HepG2 (cell line): ENCODE results near the gene SKIL. TPM values are rescaled to one million over a fixed set of nuclear protein-coding genes. Genes with fewer than 3 reads are reported as not detected.

ENCODE experiments used
- ATAC-seq: fragments of 200-7000 bp; cut with Tn5 transposase; 3 replicates; pipeline ENCODE4 v1.9.1; 2020; ENCODE audit warnings: mild to moderate bottlenecking, moderate library complexity
- BruUV-seq: library from RNA; stranded (reverse); fragments of 400-500 nt; replicated peaks from 2 replicates; lab custom pipeline; 2021; lab: Mats Ljungman, UMichigan
- CTCF ChIA-PET: fragments of 300-600 bp; formaldehyde crosslinking; extraction: SDS; loops from one replicate; lab custom pipeline; 2021; ENCODE audit warnings: low total read pairs, inconsistent platforms, low intra/inter-chr PET ratio; lab: Yijun Ruan, JAX
- POLR2A ChIA-PET: fragments of 350-600 bp; sonication (Branson Sonifier 250); formaldehyde crosslinking; loops from one replicate; lab custom pipeline; 2020; ENCODE audit warnings: antibody characterized with exemption, inconsistent platforms; lab: Yijun Ruan, JAX
- DNase-seq: peaks from one replicate; pipeline ENCODE4 v3.0.0-alpha.2; 2015; ENCODE audit warnings: low spot score
- FAIRE-seq: peaks from 3 replicates; lab custom pipeline; 2011; peaks lifted over from hg19 to GRCh38; lab: Jason Lieb, UNC
- H2AFZ ChIP-seq: one replicate; pipeline ENCODE4 v1.6.1; 2011; ENCODE audit warnings: low read length, inconsistent platforms
- H3K27ac ChIP-seq: fragments of 300-600 bp; 3 replicates; pipeline ENCODE4 v1.8.0; 2011; ENCODE audit warnings: mixed run types, mild to moderate bottlenecking, mixed read lengths, low read length, inconsistent platforms; ENCODE audit not compliant: insufficient read depth; ENCODE audit errors: extremely low read length
- H3K27me3 ChIP-seq, 2 experiments: fragments of 200-600 bp in 1 of 2; 2 replicates in 1 of 2; 3 replicates in 1 of 2; pipeline versions ENCODE4 v1.6.0 to v1.8.0; 2011; ENCODE audit warnings: low read length in 2 of 2, mild to moderate bottlenecking in 2 of 2, moderate library complexity in 2 of 2, inconsistent platforms in 1 of 2; ENCODE audit not compliant: insufficient read depth in 2 of 2, control insufficient read depth in 1 of 2
- H3K36me3 ChIP-seq, 2 experiments: fragments of 200-600 bp in 1 of 2; replicated peaks in 1 of 2; 2 replicates in 1 of 2; 3 replicates in 1 of 2; pipeline versions ENCODE4 v1.5.1 to v1.8.0; 2011; ENCODE audit warnings: low read length in 2 of 2, inconsistent platforms in 1 of 2; ENCODE audit not compliant: insufficient read depth in 2 of 2, control insufficient read depth in 1 of 2
- H3K4me1 ChIP-seq: 2 replicates; pipeline ENCODE4 v1.5.1; 2012; ENCODE audit warnings: low read length, inconsistent platforms; ENCODE audit not compliant: insufficient read depth
- H3K4me2 ChIP-seq: 2 replicates; pipeline ENCODE4 v1.6.0; 2011; ENCODE audit warnings: low read depth, low read length, inconsistent platforms
- H3K4me3 ChIP-seq, 3 experiments: fragments of 200-600 bp in 1 of 3; sonication (generic), shearing (Covaris generic) in 1 of 3; replicated peaks in 1 of 3; 2 replicates each; pipeline ENCODE4 v1.5.1; 2011 to 2016; ENCODE audit warnings: low read length in 3 of 3, inconsistent platforms in 2 of 3, low read depth in 2 of 3, mild to moderate bottlenecking in 2 of 3, control low read depth in 1 of 3, mixed read lengths in 1 of 3; ENCODE audit not compliant: insufficient read depth in 1 of 3
- H3K79me2 ChIP-seq: one replicate; pipeline ENCODE4 v1.6.1; 2011; ENCODE audit warnings: low read length, inconsistent platforms; ENCODE audit not compliant: insufficient read depth
- H3K9ac ChIP-seq: 2 replicates; pipeline ENCODE4 v1.6.0; 2011; ENCODE audit warnings: mild to moderate bottlenecking, low read depth, low read length, inconsistent platforms; ENCODE audit not compliant: insufficient read depth
- H3K9me3 ChIP-seq: 2 replicates; pipeline ENCODE4 v1.5.1; 2012; ENCODE audit warnings: mild to moderate bottlenecking, low read length
- H4K20me1 ChIP-seq: 2 replicates; pipeline ENCODE4 v1.6.0; 2011; ENCODE audit warnings: inconsistent platforms, mild to moderate bottlenecking, low read length, moderate library complexity; ENCODE audit not compliant: insufficient read depth
- ATRX ChIP-seq: sonication (generic); formaldehyde crosslinking; IDR thresholded peaks from 2 replicates; pipeline ENCODE4 v1.4.0; 2020; ENCODE audit warnings: missing genetic modification reagents, borderline replicate concordance
- DMAP1 ChIP-seq: IDR thresholded peaks from 2 replicates; pipeline ENCODE4 v1.6.1; 2016
- MYC ChIP-seq: sonication (generic); formaldehyde crosslinking; IDR thresholded peaks from 2 replicates; pipeline ENCODE4 v1.9.0; 2021; ENCODE audit warnings: missing genetic modification reagents, borderline replicate concordance
- NR2F2 ChIP-seq: IDR thresholded peaks from 2 replicates; pipeline ENCODE4 v1.6.1; 2012; ENCODE audit warnings: low read depth, inconsistent platforms, borderline replicate concordance
- SNRNP70 ChIP-seq: fragments of 200-400 bp; formaldehyde crosslinking; IDR thresholded peaks from 2 replicates; pipeline ENCODE4 v1.6.1; 2017; ENCODE audit warnings: mild to moderate bottlenecking, low read depth, low read length, moderate library complexity
- ZNF326 ChIP-seq: sonication (generic); formaldehyde crosslinking; IDR thresholded peaks from 2 replicates; pipeline ENCODE4 v1.4.0; 2020; ENCODE audit warnings: missing genetic modification reagents, borderline replicate concordance
- ZNF333 ChIP-seq: sonication (generic); formaldehyde crosslinking; IDR thresholded peaks from 2 replicates; pipeline ENCODE4 v1.4.0; 2020; ENCODE audit warnings: mild to moderate bottlenecking, missing genetic modification reagents, borderline replicate concordance
- ZNF382 ChIP-seq: sonication (generic); formaldehyde crosslinking; IDR thresholded peaks from 2 replicates; pipeline ENCODE4 v1.5.0; 2020; ENCODE audit warnings: missing genetic modification reagents, mild to moderate bottlenecking, borderline replicate concordance
- ZNF737 ChIP-seq: sonication (generic); formaldehyde crosslinking; IDR thresholded peaks from 2 replicates; pipeline ENCODE4 v1.5.0; 2020; ENCODE audit warnings: missing genetic modification reagents, mild to moderate bottlenecking, borderline replicate concordance
- ZNF761 ChIP-seq: sonication (generic); formaldehyde crosslinking; conservative IDR thresholded peaks from 2 replicates; pipeline ENCODE4 v1.4.0; 2020; ENCODE audit warnings: mild to moderate bottlenecking, missing genetic modification reagents
- ZNF816 ChIP-seq: sonication (generic); formaldehyde crosslinking; IDR thresholded peaks from 2 replicates; pipeline ENCODE4 v1.8.0; 2022; ENCODE audit warnings: missing genetic modification reagents, mild to moderate bottlenecking, borderline replicate concordance
- WGBS: methylation state at CpG from one replicate; pipeline ENCODE4 v1.1.6; 2017; ENCODE audit warnings: low lambda C conversion rate; 5-methylcytosine and 5-hydroxymethylcytosine counted together
- in situ Hi-C: cut with HindIII; loops from 2 replicates; pipeline ENCODE4 v1.10.0; 2017; ENCODE audit warnings: low pct_unique_long_range_greater_than_20kb; ENCODE audit not compliant: extremely low pct_ligation_motif_present
- intact Hi-C: fragments of 100-400 bp; cut with micrococcal nuclease; formaldehyde crosslinking; loops from one replicate; pipeline ENCODE4 v1.10.0; 2022; ENCODE audit not compliant: unreplicated experiment
- polyA plus RNA-seq, 8 experiments: library from polyadenylated mRNA; depleted of rRNA in 3 of 8; stranded (reverse) in 7 of 8; unstranded in 1 of 8; fragments of >200 nt; fragmentation: Illumina TruSeq in 4 of 8; extraction: Trizol in 4 of 8; gene quantifications; 2 replicates each; pipeline versions ENCODE4 v1.2.1 to v1.2.3, GENCODE V29; 2011 to 2016; ENCODE audit warnings: low read depth in 4 of 8, missing spikeins in 1 of 8, mixed read lengths in 1 of 8; ENCODE audit not compliant: insufficient read depth in 1 of 8
- total RNA-seq, 5 experiments: library from RNA; depleted of rRNA; stranded (reverse); fragments of >200 nt; fragmentation: Illumina TruSeq; extraction: Trizol; gene quantifications; 2 replicates each; pipeline ENCODE4 v1.2.3, GENCODE V29; 2016; ENCODE audit warnings: low read depth in 1 of 5
- TF ChIP-seq, protein P1 (sequence below): sonication (generic); formaldehyde crosslinking; IDR thresholded peaks from 2 replicates; pipeline ENCODE4 v1.5.1; 2020; ENCODE audit warnings: missing genetic modification reagents, mild to moderate bottlenecking, borderline replicate concordance
- TF ChIP-seq, protein P2 (sequence below): sonication (generic); formaldehyde crosslinking; IDR thresholded peaks from 2 replicates; pipeline ENCODE4 v1.4.0; 2020; ENCODE audit warnings: missing genetic modification reagents, borderline replicate concordance
- TF ChIP-seq, protein P3 (sequence below): conservative IDR thresholded peaks from 2 replicates; pipeline ENCODE4 v1.6.1; 2018; ENCODE audit warnings: missing genetic modification reagents
- TF ChIP-seq, protein P4 (sequence below): sonication (generic); formaldehyde crosslinking; IDR thresholded peaks from 2 replicates; pipeline ENCODE4 v1.4.0; 2020; ENCODE audit warnings: missing genetic modification reagents

The SKIL gene
- total and polyA plus RNA-seq, 2 of the 13 experiments (the other 11 are each of a cell fraction or from before 2014, with no cell fraction given), result 5.2 to 20.7 TPM

DNA sequence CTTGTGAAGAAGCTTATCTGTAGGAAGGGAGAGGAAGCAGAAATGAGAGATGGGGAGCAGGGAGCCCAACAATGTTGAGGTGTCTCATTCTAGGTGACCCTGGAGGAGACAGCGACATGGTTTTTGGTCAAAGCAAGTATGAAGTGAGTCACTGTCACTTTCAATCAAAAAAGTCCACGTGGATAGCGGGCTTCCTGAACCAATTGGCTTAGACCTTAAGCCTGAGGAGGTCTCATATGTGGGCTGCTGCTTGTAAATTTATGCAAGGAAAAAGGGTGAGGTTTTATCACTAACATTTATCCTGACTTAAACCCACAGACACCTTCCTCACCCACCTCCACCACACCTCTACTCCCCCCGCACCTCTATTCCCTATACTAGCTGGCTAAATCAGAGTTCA, 83.9 kb downstream of the SKIL start:
- FAIRE-seq (no peak), ATAC-seq (no peak), DNase-seq (no peak)
- CTCF ChIA-PET, result no interaction called here
- WGBS, result 39% methylated on average over 4 of the region's 4 CpGs
- Histone ChIP-seq H3K27ac (no peak overlapping the region), H3K4me3 (no peak overlapping the region), H2AFZ (no peak overlapping the region), H3K9ac (no peak overlapping the region), H3K27me3 (peaks cover 3 to 9% of the 10 kb centered on the region in 2 experiments; a peak in 1 of 5 replicates), H4K20me1 (no peaks in the 10 kb centered on the region), H3K4me2 (no peak overlapping the region), H3K4me1 (peaks cover 16% of the 10 kb centered on the region), H3K79me2 (no peaks in the 10 kb centered on the region), H3K36me3 (no peaks in the 10 kb centered on the region), H3K9me3 (no peaks in the 10 kb centered on the region)
- no TSS peak for BruUV-seq
- POLR2A ChIA-PET, result no interaction called here
- in situ Hi-C loops, result no loop called here
- intact Hi-C loops, result no loop called here
- no peak for TF ChIP-seq MYC (CRISPR knock-in tag)
- TF ChIP-seq ATRX (CRISPR knock-in tag), result no peak
- no peak for TF ChIP-seq SNRNP70
- TF ChIP-seq, protein P1, sequence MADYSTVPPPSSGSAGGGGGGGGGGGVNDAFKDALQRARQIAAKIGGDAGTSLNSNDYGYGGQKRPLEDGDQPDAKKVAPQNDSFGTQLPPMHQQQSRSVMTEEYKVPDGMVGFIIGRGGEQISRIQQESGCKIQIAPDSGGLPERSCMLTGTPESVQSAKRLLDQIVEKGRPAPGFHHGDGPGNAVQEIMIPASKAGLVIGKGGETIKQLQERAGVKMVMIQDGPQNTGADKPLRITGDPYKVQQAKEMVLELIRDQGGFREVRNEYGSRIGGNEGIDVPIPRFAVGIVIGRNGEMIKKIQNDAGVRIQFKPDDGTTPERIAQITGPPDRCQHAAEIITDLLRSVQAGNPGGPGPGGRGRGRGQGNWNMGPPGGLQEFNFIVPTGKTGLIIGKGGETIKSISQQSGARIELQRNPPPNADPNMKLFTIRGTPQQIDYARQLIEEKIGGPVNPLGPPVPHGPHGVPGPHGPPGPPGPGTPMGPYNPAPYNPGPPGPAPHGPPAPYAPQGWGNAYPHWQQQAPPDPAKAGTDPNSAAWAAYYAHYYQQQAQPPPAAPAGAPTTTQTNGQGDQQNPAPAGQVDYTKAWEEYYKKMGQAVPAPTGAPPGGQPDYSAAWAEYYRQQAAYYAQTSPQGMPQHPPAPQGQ (CRISPR knock-in tag), result no peak
- no peak for TF ChIP-seq ZNF382 (CRISPR knock-in tag)
- TF ChIP-seq, protein P2, sequence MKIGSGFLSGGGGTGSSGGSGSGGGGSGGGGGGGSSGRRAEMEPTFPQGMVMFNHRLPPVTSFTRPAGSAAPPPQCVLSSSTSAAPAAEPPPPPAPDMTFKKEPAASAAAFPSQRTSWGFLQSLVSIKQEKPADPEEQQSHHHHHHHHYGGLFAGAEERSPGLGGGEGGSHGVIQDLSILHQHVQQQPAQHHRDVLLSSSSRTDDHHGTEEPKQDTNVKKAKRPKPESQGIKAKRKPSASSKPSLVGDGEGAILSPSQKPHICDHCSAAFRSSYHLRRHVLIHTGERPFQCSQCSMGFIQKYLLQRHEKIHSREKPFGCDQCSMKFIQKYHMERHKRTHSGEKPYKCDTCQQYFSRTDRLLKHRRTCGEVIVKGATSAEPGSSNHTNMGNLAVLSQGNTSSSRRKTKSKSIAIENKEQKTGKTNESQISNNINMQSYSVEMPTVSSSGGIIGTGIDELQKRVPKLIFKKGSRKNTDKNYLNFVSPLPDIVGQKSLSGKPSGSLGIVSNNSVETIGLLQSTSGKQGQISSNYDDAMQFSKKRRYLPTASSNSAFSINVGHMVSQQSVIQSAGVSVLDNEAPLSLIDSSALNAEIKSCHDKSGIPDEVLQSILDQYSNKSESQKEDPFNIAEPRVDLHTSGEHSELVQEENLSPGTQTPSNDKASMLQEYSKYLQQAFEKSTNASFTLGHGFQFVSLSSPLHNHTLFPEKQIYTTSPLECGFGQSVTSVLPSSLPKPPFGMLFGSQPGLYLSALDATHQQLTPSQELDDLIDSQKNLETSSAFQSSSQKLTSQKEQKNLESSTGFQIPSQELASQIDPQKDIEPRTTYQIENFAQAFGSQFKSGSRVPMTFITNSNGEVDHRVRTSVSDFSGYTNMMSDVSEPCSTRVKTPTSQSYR, result no peak
- no peak for TF ChIP-seq ZNF761
- no peak for TF ChIP-seq DMAP1 (CRISPR knock-in tag)
- TF ChIP-seq ZNF326 (CRISPR knock-in tag), result no peak
- no peak for TF ChIP-seq ZNF333
- TF ChIP-seq, protein P3, sequence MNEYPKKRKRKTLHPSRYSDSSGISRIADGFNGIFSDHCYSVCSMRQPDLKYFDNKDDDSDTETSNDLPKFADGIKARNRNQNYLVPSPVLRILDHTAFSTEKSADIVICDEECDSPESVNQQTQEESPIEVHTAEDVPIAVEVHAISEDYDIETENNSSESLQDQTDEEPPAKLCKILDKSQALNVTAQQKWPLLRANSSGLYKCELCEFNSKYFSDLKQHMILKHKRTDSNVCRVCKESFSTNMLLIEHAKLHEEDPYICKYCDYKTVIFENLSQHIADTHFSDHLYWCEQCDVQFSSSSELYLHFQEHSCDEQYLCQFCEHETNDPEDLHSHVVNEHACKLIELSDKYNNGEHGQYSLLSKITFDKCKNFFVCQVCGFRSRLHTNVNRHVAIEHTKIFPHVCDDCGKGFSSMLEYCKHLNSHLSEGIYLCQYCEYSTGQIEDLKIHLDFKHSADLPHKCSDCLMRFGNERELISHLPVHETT (CRISPR knock-in tag), result no peak
- no peak for TF ChIP-seq ZNF816 (CRISPR knock-in tag)
- TF ChIP-seq, protein P4, sequence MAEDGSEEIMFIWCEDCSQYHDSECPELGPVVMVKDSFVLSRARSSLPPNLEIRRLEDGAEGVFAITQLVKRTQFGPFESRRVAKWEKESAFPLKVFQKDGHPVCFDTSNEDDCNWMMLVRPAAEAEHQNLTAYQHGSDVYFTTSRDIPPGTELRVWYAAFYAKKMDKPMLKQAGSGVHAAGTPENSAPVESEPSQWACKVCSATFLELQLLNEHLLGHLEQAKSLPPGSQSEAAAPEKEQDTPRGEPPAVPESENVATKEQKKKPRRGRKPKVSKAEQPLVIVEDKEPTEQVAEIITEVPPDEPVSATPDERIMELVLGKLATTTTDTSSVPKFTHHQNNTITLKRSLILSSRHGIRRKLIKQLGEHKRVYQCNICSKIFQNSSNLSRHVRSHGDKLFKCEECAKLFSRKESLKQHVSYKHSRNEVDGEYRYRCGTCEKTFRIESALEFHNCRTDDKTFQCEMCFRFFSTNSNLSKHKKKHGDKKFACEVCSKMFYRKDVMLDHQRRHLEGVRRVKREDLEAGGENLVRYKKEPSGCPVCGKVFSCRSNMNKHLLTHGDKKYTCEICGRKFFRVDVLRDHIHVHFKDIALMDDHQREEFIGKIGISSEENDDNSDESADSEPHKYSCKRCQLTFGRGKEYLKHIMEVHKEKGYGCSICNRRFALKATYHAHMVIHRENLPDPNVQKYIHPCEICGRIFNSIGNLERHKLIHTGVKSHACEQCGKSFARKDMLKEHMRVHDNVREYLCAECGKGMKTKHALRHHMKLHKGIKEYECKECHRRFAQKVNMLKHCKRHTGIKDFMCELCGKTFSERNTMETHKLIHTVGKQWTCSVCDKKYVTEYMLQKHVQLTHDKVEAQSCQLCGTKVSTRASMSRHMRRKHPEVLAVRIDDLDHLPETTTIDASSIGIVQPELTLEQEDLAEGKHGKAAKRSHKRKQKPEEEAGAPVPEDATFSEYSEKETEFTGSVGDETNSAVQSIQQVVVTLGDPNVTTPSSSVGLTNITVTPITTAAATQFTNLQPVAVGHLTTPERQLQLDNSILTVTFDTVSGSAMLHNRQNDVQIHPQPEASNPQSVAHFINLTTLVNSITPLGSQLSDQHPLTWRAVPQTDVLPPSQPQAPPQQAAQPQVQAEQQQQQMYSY (CRISPR knock-in tag), result no peak
- no peak for TF ChIP-seq ZNF737 (CRISPR knock-in tag)
- TF ChIP-seq NR2F2, result no peak
